HG02588 (cell line): ENCODE data around the gene SND1.

Experiments used
- ATAC-seq: cut with Tn5 transposase; IDR thresholded peaks from one replicate; pipeline ENCODE4 v1.9.1; 2021; ENCODE audit warnings: mild to moderate bottlenecking, moderate library complexity; ENCODE audit not compliant: unreplicated experiment

Gene SND1

DNA sequence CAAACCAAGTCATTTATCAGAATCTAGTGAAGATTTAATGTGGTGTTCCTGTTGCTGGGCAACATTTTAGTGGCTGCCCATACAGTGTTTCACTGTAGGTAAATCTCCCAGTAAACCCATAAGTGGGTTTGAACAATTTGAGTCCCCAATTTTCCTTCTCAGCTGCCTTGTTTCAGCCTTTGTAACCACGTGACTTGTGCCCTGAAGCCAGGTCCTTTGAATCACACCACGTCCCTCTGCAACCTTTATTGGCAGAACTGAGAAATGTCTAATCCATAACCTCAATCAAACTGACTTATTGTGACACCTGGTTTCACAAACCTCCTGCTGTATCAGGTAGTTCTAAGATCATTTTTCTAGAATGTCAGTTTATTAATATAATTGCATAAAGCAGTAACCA, 30.1 kb downstream of the SND1 start:
- ATAC-seq, result no peak

- peak; percentile 66 for ATAC-seq
Observed at GRCh38 chr7:127683776-127684681, 32.0 kb downstream of the SND1 start.

- ATAC-seq, result no peak
Observed at GRCh38 chr7:127689194-127689772, 37.3 kb downstream of the SND1 start.

DNA sequence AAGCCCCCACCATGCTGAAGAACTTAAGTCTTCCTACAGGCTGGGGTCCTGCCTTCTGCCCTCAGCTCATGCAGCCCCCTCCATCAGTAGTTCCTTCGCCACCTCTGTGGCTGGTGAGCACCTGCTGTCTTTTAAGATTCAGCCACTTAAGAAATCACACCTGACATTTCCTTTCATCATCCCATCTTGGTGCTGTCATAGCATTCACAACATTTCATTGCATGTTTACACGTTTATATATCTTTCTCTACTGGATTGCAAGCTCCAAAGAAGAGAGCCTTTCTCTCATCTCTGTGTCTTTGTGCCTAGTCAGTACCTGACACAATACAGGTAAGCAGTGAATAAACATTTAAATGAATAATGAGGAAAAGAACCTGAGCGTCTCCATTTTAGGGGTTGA, 38.3 kb downstream of the SND1 start:
- no peak for ATAC-seq

- no peak for ATAC-seq
Observed at GRCh38 chr7:127690806-127691205, 38.8 kb downstream of the SND1 start.

DNA sequence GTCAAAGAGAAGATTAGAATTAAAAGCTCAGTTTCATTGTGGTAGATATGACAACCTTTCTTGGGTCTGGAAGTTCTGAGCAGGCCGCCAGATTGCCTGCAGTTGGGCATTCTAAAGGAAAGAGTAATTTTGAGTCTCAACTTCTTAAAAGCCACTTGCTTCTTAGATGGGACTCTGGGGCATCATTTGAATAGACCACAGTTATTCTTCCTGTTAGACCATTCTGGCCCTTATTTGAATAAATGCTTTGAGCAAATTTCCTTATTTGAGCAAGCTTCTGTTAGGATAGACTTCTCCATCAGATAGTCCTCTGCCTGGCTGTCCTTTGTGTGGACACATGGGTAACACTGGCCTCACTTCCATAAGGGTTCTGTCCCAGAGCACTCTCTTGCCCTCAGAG, 40.2 kb downstream of the SND1 start:
- ATAC-seq, result no peak

DNA sequence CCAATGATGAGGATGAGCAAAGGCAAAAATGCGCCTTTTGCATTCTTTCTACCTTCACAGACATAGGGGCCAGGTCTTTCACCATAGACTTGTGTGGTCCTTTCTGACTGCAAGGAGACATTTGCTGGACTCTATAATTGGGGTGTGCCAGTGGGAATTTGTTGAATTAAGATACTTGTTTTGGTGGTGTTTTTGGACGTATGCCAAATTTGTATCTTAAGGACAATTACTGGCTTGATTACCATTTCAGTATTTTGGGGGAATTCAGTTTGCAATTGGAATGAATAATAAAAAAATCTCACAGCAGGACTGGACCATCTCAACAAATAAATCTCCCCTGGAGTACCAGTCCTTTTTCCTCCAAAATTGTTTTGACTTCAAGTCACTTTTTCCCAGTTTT, 47.9 kb downstream of the SND1 start:
- no peak for ATAC-seq

GRCh38 chr7:127702052-127702652, 50.2 kb downstream of the SND1 start:
- ATAC-seq, result no peak

GRCh38 chr7:127702938-127703337, 50.9 kb downstream of the SND1 start:
- ATAC-seq, result no peak

GRCh38 chr7:127704211-127704610, 52.2 kb downstream of the SND1 start:
- ATAC-seq, result no peak

DNA sequence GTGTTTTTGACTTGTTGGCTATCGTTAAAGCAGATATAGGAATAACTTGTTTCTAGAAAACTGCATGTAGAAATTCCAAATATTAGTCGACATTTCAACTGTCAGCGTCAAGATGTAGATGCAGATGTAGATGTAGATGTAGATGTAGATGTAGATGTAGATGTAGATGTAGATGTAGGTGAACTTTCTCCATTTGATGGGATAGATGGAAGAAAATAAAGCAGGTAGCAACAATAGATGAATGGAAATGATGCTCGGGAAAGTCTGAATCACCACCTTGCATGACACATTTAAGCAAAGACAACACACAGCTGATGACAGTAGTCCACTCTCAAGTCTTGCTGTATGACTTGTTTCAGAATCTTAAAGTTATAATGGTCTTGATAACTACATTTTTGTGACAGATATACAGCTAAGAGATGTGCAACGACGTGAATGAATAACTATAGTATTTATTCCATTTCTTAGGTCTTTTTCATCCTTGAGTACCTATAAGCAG, 53.5 kb downstream of the SND1 start:
- ATAC-seq, result no peak

DNA sequence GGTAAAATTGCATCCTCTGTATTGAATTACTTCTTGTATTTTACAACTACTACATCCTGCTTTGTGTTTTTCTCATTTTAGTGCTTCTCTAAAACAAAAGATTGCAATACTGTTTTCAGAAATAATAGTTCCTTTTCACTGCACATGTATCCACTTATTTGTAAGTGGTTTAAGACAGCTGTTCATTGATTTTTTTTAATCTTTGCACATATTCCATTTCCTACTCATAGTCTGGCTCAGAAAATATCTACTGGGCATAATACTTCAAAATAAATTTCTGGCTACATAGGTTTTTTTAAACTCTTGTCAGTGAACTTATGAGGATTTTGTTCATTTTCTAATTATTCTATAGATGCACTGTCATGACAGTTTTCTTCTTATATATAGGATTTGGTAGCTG, 54.8 kb downstream of the SND1 start:
- no peak for ATAC-seq

GRCh38 chr7:127708201-127708600, 56.2 kb downstream of the SND1 start:
- ATAC-seq, result no peak

GRCh38 chr7:127708788-127709187, 56.8 kb downstream of the SND1 start:
- no peak for ATAC-seq

DNA sequence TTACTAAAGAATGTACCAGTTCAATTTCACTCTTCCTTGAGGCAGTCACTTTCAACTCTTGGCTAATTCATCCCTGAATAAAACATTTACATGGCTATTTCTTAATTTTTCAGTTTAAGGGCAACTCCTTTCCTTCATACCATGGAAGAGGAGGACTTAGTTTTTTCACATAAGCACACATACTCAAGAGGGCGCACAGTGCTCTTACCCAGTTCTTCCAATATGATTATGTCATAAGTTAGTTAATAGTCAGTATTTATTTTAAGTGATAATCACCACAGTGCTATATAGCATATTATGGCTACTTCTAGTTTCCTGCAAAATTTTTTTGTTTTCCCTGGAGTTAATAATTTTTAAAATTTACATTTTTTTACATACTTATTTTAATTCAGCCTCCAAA, 58.6 kb downstream of the SND1 start:
- ATAC-seq, result no peak

DNA sequence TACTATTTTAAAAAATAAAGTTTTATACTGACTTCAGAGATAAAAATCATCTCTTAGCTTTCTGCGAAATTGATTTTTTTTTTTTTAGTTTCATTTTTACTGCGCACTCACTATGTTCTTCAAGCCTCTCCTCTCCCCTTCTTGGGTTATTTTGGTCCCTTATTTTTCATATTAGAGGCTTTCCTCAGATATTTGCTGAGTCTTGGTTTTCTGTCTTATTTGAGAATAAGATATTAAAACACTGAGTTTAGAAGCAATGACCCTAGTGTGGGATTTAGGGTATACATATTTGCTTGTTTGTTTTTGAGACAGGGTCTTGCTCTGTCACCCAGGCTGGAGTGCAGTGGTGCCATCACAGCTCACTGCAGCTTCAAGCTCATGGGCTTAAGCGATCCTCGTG, 59.9 kb downstream of the SND1 start:
- no peak for ATAC-seq

DNA sequence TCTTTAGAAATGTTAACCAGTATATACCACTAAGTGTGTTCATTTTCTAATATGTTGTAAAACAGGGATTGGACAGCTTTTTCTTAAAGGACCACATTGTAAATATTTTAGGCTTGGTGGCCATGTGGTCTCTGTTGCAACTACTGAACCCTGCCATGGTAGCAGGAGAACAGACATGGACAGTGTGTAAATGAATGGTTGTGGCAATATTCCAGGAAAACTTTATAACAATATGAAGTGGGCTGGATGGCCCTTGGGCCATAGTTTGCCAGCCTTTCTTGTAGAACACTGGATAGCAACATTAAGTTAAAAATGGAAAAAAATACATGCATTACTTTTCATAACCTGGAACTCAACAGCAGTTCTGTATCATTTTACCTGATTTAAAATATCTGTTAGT, 61.0 kb downstream of the SND1 start:
- no peak for ATAC-seq

DNA sequence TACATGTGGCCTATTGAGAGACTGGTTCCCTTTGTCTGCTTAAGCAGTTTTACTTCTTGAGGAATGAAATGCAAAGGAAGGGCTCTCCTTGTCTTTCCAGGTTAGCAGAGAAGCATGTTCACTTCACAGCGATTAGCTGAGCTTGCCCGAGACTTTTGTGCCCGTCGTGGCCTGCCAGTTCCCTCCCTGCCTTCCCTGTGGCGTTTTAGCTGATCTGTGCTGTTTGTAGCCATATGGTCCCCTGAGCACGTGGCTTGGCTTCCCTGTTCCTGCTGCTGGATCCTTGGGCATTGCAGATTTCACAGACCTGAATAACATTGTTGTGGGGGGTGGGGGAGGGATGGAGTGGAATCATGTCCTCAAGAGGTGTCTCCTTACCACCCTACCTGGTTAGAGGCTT, 61.8 kb downstream of the SND1 start:
- ATAC-seq, result no peak

DNA sequence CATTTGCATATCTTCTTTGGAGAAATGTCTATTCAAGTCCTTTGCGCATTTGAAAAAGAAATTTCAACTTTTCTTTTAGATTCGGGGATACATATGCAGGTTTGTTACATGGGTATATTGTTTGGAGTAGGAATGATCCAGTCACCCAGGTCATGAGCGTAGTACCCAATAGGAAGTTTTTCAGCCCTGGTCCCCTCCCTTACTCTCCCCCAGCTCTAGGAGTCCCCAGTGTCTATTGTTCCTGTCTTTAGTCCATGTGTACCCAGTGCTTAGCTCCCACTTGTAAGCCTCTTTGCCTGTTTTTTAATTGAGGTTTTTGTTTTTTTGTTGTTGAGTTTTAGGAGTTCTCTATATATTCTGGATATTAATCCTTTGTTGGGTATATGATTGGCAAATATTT, 63.3 kb downstream of the SND1 start:
- no peak for ATAC-seq

DNA sequence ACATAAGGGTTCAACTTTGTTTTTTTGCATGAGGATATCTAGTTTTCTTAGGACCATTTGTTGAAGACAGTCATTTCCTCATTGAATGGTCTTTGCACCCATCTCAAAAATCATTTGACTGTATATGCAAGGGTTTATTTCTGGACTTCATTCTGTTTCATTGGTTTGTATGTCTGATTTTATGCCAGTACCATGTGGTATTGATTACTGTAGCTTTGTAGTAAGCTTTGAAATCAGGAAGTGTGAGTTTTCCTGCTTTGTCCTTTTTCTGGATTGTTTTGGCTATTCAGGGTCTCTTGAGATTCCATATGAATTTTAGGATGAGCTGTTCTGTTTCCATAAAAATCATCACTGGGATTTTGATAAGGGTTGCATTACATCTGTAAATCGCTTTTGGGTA, 63.9 kb downstream of the SND1 start:
- no peak for ATAC-seq

- ATAC-seq, result no peak
Observed at GRCh38 chr7:127717502-127718339, 65.7 kb downstream of the SND1 start.
